ENCODE data around the gene DEFB112. TPM values are rescaled to one million over a fixed set of nuclear protein-coding genes. Genes with fewer than 3 reads are reported as not detected.

The DEFB112 gene
- total and polyA plus RNA-seq, 10 donors, result not detected

- no peak for DNase-seq
- Histone ChIP-seq H3K4me3 (no peak overlapping the region), H3K27ac (no peak overlapping the region), H3K4me1 (no peaks in the 10 kb centered on the region), H3K9me3 (peaks cover 0 to 14% (median 0%) of the 10 kb centered on the region in 8 donors), H3K36me3 (no peaks in the 10 kb centered on the region), H3K27me3 (replicated peaks in 1 of 7) (no peaks in the 10 kb centered on the region)
- intact Hi-C loops (cut with DNase I; ENCODE audit: low total_unique reads), result no loop called here
- TF ChIP-seq POLR2AphosphoS5 (IDR thresholded peaks at IDR 0.05) (no peak), POLR2A (IDR thresholded peaks at IDR 0.05) (no peak), CTCF (IDR thresholded peaks at IDR 0.05 in 8 of 11, conservative IDR thresholded peaks at IDR 0.05 in 3 of 11) (no peak)
- WGBS, 5 donors, result 47 to 56% (median 48%) methylated on average over 18 of the region's 18 CpGs
Observed at GRCh38 chr6:50030777-50031562, 18.8 kb downstream of the DEFB112 start.

GRCh38 chr6:50030350-50030749, 19.4 kb downstream of the DEFB112 start:
- peak; percentile 49 for DNase-seq
- H3K4me3 ChIP-seq, result no peak overlapping the region
- WGBS, 5 donors, result 83 to 89% (median 86%) methylated on average over 5 to 14 of the region's 14 CpGs
- TF ChIP-seq CTCF (IDR thresholded peaks at IDR 0.05 in 8 of 11, conservative IDR thresholded peaks at IDR 0.05 in 3 of 11) (no peak), POLR2A (IDR thresholded peaks at IDR 0.05) (no peak), POLR2AphosphoS5 (IDR thresholded peaks at IDR 0.05) (no peak)
- no peaks in the 10 kb centered on the region for H3K36me3 ChIP-seq
- peaks cover 0 to 14% (median 0%) of the 10 kb centered on the region in 8 donors for H3K9me3 ChIP-seq
- no peak overlapping the region for H3K27ac ChIP-seq
- H3K4me1 ChIP-seq, result no peaks in the 10 kb centered on the region
- intact Hi-C loops (cut with DNase I; ENCODE audit: low total_unique reads), result no loop called here
- H3K27me3 ChIP-seq (replicated peaks in 1 of 7), result no peaks in the 10 kb centered on the region

- 75 to 90% (median 83%) methylated on average over 4 of the region's 4 CpGs for WGBS, 5 donors
- Histone ChIP-seq H3K4me1 (no peaks in the 10 kb centered on the region), H3K27me3 (replicated peaks in 1 of 7) (no peaks in the 10 kb centered on the region), H3K27ac (no peak overlapping the region), H3K36me3 (no peaks in the 10 kb centered on the region), H3K9me3 (peaks cover 0 to 5% (median 0%) of the 10 kb centered on the region in 8 donors), H3K4me3 (no peak overlapping the region)
- DNase-seq, result no peak
- no peak for TF ChIP-seq POLR2A (IDR thresholded peaks at IDR 0.05)
- no peak for TF ChIP-seq POLR2AphosphoS5 (IDR thresholded peaks at IDR 0.05)
- no peak for TF ChIP-seq CTCF (IDR thresholded peaks at IDR 0.05 in 8 of 11, conservative IDR thresholded peaks at IDR 0.05 in 3 of 11)
- intact Hi-C loops (cut with DNase I; ENCODE audit: low total_unique reads), result no loop called here
Observed at GRCh38 chr6:50025258-50025657, 24.5 kb downstream of the DEFB112 start.

- intact Hi-C loops (cut with DNase I; ENCODE audit: low total_unique reads), result no loop called here
- Histone ChIP-seq H3K4me3 (no peak within 1 kb of the TSS), H3K9me3 (no peaks in the 10 kb centered on the region), H3K4me1 (no peaks in the 10 kb centered on the region), H3K27ac (no peak within 1 kb of the TSS), H3K36me3 (no peaks in the 10 kb centered on the region), H3K27me3 (replicated peaks in 1 of 7) (no peaks in the 10 kb centered on the region)
- TF ChIP-seq POLR2A (IDR thresholded peaks at IDR 0.05) (no peak), CTCF (IDR thresholded peaks at IDR 0.05 in 8 of 11, conservative IDR thresholded peaks at IDR 0.05 in 3 of 11) (no peak), POLR2AphosphoS5 (IDR thresholded peaks at IDR 0.05) (no peak)
- no peak for DNase-seq
Observed at GRCh38 chr6:50021894-50022293, 27.8 kb downstream of the DEFB112 start, which contains the start of gene DEFB110. Gene DEFB110, minus strand, starts transcription at chr6:50021994. Its CDS starts 59 bp downstream, at chr6:50021935.
